Measurements from ENCODE around the gene RBM19.
"Not testable (repeated sequence)": the region's sequence is repeated elsewhere in the genome, so short reads cannot be mapped to it uniquely, and the experiment has no call there.

RBM19 gene

DNA sequence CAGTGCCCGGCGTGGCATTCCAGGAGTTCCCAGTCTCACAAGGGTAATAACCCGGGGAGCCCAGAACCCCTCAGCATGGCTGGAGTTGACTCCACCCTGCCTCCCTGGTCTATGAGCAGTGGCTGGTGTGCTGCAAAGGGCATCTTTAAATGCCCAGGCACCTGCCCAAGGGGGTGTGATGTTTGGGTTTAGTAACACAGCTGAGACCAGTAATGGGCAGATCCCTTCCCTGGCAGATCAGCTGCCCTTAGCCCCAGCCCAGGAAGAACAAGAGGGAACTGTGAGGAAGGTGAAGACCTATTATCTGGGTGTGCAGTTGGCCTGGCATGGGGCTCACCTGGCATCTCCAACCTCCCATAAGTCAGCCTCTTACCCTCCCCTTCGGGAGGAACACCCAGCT is 35.9 kb downstream of the RBM19 start:
- DNase-seq, result no peak

DNA sequence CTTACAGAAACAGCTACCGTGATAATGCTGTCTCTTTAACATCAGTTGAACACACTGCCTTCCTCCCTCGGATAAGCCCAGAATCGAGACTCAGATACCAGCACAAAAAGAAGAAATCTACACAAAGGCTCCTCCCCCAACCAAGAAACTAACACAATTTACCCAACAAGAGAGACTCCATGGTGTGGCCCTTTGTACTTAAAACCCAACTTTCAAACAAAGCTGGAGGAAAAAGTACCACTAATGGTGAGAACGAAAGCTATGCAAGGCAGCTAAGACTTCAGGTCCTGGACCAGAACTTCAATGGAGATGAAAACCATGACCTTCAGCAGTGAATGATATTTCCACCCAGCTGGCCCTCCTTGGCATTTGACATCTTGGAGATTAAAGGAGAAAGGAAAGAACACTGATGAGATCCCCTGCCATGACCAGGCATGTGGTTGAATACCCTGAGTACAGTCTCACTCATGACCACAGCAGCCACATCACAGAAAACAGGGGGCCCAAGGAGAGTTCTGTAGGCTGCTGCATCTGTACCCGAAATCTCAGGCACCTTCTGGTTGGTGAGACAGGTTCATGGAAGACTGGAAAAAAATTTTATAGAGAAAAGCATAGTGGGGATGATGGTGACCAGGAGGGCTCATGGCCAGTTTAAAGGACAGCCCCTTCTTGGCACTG is 36.7 kb downstream of the RBM19 start:
- DNase-seq, result no peak

DNA sequence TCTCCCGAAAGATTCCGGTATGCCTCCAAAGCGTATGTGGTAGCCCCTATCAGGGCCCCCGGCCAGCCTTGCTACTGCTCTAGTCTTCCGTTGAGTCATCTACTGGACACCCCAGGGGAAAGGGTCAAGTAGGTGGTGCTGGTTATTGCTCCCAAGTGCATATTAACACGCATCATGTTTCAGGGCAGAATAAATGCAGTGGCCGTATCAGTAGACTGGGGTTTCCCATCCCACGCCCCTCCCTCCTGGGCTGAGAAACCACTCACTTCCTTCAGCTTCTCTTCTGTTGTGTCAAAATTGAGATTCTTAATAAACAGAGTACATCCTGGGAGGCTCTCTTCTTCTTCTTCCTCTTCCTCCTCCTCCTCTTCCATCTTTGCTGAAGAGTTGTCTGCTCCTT is 39.3 kb downstream of the RBM19 start:
- no peak for DNase-seq

DNA sequence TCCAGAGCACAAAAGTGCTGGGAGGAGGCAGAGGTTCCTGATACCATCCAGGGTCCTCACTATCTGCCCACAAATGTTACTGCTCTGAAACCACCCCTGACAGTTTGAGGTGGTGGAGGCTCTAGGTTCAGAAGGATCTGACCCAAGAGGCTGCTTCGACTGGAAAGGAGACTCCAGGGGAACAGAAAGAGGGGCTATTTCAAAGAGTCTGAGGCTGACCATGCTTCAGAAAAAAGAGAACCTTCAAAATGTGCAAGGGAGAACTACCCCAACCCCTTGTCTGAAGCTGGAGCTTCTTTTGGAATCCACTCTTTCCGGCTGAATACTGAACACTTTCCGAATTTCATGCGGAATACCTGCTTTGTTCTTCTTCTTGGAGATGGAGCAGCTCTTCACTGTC is 41.8 kb downstream of the RBM19 start:
- no peak for DNase-seq

DNA sequence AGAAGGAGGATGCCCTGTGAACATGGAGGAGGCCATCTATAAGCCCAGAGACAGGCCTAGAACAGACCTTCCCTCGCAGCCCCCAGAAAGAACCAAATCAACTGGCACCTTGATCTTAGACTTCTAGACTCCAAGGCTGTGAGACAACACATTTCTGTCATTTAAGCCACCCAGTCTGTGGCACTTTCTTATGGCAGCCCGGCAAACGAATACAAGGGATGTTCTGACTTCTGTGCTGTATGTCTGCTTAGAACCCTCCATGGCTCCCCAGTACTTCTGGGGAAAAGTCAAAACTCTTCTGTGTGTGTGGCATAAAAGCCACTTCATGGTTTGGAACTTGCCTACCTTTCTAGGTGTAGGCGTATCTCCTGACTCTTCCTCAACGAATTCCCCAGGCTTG is 42.9 kb downstream of the RBM19 start:
- no peak for DNase-seq

DNA sequence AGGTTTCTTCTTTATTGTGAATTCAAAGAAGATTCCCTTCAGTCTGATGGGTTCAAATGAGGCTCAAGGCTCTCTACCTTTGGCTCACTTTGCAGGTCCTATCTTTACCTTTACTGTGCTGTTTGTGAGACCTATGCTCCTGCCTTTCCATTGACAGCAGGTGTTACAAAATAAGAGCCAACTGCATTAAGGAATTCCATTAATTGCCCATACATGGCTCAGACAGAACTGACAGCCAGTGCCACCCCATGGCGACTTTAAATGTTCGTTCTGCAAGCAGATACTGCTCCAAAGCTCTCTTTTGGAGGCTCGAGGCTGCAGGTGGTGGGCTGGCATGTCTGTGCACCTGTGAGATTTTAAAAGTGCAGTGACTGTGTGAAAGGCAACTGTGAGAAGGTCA is 44.7 kb downstream of the RBM19 start:
- no peak for DNase-seq

DNA sequence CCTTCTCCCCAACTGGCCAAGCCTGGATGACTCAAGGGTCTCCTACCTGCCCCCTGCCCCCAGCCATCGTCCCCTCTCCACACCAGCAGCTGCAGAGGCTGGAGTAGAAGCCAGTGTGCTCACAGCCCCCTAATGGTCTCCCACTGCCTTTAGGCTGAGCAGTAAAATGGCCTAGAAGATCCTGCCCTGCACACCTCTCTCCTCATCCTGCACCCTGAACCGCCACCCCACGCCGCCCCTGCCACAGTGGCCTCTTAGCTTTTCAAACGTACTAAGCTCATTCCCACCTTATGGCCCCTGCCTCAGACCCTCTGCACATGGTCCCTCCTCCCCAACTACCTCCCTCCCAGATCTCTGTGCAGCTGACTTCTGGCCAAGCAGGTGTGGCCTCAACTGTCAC is 46.3 kb downstream of the RBM19 start:
- no peak for DNase-seq

DNA sequence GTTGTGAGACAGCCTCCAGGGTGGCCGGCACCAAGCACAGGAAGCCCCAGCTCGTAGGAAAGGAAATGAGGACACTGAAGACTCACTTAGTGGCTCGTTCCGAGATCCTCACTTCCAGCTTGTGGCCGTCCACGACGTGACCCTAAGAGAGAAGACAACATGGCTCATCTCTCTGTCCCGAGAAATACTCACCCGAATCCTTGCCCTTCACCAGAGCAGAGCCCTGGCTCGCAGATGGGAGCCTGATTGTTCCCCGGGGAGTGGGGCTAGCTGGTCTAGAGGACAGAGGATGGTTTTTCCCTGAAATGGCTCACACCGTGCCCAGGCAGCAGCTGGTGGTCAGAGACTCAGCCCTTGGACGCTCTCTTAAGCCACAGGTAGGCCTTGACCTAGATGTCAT is 47.8 kb downstream of the RBM19 start:
- no peak for DNase-seq

DNA sequence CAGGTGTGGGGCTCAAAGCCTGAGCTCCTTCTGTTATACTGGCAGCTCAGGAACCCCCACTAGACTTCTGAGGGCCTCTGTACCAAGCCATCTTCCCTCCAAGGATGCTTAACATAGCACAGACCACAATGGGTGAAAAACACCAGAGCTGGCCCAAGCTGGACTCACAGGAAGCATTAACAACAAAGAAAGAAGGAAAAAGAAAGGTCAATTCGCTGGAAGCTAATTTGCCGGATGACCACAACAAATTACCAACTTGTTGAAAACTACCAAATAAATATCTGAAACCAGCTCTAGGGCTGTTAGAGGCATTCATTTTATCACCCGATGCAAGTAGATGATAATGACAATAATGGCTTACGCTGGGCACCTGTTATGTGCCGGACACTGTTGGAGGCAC is 48.7 kb downstream of the RBM19 start:
- DNase-seq, result no peak

DNA sequence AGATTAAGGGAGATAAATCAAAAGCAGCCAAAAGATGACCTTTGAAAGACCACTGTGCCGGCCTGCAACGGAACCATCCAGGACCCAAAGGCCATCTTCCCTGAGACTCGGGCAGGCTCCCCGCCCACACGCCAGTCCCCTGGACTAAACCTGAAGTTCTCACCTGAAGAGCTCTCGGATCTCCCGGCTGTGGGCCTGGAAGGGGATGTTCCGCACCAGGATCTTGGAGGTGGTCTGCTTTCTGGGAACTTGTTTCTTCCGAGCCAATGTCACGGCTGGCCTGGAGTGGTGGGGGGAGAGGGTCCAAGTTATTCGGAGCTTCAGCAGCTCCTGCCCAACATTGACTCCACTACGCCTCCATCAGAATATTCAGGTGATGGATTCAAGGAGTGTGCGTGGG is 51.3 kb downstream of the RBM19 start:
- no peak for DNase-seq

DNA sequence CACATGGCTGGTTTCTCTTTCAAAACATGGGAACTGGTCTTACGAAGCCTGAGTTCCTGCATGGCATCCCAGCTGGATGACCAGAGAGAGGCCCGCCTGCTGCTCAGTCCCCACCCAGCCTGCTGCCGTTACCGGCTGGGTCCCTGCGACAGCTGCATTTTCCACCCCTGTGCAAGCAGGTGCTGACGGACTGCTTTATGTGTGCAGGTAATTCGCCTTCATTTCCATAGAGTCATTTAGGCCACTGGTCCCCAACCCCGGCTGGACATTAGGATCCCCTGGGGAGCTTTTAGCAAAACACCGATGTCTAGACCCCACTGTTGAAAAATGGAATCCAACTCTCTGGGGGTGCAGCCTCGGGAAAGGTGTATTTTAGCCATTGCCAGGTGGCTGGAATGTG is 51.9 kb downstream of the RBM19 start:
- DNase-seq, result no peak

DNA sequence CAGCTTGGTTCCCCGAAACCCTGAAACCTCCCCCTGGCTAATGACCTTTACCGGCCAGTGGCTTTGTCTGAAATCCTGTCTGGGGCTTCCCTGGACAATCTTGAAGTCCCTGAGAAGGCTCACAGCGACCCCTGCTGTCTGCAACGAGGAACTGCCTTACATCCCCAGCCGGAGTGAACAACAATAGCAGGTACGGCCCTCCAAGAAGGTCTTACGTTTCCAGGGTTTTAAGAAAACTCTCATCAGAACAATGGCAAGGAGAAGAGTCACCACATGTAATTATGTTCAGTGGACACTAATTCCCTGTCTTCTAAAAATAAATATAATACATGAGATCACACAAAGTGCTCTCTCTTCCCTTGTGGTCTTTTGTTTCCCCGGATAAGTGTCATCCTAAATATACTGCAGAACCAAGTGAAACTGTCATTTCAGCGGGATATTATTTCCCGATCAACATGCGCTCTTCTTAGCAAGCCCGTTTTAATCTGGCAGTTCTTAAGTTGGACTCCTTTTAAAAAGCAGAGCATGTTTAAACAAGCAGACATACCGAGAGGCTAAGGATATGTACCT is 53.3 kb downstream of the RBM19 start:
- DNase-seq, result peak; percentile 68

DNA sequence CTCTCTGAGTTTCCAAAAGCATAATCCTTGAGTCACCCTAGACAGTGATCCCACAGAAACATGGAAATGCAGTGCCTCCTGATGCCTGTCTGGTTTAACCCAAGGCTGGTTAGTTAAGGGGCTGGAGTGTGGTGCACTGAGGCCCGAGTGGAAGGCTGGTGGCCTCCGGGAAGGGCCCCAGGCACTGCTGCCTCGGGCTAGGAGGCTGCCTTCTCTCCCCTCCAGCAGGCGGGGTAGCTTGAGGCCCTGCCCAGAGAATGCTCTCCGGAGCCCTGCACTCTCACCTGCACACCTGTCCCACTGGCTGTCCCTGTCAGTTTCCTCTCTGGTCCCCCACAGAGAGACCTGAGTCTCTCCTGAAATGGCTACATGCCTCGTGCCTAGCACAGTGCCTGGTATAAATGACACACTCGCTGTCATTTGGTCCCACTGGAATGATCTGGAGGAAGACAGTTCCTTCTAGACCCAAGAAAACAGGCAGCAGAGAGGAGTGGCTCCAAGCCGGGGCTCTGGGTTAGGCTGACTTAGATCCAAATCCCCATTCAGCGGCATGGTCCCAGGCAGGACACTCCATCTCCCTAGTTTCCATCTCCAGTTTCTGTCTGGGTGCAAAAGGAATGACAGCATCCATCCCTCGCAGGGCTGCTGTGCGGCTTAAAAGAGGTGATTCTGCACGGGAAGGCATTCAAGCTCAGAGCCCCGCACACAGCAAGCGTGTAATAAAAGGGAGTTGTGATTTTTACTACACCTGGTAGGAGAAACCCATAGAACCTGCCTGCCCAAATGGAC is 54.0 kb downstream of the RBM19 start:
- no peak for DNase-seq

DNA sequence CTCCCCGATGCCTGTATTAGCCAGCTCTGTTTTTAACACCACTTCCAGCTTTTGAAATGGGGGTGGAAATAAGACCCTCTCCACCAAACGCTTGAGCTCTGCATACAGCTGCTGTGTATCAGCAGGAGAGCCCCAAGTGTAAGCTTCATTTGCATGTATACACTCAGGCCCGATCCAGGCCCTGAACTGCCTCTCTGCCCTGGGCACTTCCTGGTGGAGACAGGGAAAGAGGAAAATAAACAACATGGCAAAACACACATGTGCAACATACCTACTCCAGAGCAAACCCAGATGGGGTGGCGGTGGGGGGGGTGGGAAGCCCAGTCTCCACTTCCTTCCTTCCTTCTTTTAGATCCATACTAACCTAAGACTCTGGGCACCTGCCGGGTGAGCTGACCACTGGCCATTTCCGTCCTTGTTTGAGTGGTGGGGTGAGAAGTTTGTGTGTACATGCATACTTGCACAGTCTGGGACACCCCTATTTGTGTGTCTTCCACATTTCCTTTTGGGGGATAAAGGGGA is 55.3 kb downstream of the RBM19 start:
- DNase-seq, result no peak

DNA sequence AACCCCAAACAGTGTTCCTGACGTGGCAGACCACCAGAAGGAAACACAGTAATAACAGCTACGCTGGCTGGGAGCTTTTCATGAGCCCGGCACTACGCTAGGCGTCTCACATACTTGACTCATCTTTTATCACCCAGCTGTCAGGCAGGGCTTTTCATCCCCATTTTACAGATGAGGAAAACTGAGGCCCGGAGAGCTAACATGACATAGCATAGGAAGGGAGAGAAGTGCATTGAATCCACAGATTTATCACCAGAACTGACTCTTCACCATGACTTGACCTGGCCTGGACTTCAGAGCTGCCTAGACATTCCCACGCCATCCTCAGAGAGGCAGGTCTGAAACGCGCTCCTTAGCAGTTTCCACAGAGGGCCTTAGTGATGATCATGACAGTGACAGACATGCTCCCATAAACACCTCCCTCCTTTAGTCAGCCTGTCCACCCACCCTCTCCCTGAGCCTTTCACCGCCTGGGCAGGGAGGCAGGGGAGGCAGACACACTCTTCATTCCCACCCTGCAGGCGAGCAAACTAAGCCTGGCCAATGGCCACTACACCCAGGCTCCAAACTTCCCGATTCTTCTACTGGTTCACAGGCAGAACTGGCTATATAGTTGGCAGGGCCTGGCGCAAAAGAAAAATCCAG is 56.2 kb downstream of the RBM19 start:
- DNase-seq, result no peak

DNA sequence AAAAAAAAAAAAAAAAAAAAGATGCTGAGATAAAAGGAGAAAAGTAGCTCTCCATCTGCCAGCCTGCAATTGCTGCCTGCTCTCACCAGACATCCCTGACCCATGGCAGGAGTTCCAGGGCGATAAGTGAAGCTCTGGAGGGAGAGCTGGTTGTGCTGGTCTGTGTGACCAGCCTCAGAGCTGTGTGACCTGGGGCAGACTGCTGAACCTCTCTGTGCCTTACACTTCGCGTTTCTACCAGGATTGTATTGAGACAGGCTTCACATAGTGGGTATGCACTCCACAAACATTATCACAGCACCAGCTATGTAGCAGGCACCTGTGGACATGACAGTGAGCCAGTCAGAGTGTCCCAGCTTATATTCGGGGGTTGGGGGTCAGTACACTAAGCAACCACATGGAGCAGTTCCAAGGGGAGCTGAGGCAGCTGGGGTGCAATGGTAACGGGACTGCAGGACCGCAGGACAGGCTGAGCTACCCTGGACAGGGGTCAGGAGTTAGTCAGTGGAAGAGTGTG is 57.5 kb downstream of the RBM19 start:
- DNase-seq, result no peak

DNA sequence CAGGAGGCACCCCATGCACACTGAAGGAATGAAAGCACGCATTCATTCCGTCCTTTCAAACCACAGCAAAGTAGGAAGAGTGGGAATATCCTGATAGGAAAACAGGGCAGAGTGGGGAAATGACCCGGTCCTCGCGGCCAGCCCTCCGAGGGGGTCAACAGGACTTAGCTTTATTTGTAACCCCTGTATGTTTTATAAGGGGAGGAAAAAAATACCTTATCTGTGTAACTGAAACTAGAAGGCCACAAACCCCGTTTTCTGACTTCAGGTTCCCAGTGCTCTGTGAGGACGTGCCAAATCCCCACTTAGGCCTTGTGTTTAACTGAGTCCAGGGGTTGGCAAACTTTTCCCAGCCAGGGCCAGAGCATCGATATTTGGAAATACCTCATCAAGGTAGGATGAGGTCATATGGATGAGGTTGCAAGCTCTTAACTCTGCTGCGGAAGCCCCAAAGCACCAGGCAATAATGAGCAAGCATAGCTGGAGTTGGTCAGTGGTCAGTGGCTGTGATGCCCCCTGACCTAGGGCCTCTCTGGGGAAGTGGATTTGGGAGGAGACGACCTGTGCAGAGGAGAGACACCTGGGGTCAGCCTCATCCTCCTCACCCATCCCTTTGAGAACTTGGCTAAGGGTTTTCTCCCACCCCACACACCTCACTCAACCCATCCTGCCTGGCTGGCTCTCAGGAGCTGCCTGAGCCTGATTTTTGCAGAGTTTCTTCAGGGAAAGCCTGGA is 58.5 kb downstream of the RBM19 start:
- no peak for DNase-seq

DNA sequence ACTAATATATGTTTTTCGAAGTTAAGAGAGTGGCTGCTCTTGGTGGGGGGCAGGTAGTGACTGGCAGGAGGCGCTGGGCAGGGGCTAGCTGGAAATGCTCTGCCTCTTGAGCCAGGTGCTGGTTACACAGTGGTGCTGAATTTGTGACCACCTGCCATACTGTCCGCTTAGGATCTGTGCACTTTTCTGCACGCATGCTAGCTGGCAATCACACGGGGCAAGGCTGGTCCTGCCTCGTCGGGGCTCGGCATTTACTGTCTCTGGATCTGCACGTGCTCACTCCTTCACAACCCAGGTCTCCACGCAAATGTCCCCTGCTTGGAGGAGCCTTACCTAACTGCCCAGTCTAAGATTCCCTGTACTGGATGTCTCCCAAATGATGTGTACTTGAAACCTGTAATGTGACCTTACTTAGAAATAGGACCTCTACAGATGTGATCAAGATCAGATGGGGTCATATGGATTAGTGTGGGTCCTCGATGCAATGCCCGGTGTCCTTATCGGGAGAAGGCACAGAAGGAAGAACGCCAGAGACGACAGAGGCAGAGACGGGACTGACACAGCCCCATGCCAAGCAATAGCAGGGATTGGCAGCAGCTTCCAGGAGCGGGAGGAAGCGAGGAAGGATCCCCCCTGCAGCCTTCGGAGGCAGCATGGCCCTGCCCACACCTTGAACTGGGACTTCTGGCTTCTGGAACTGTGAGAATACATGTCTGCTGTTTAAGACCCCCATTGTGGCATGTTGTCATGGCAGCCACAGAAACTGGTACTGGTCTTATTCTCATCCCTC is 59.5 kb downstream of the RBM19 start:
- no peak for DNase-seq

DNA sequence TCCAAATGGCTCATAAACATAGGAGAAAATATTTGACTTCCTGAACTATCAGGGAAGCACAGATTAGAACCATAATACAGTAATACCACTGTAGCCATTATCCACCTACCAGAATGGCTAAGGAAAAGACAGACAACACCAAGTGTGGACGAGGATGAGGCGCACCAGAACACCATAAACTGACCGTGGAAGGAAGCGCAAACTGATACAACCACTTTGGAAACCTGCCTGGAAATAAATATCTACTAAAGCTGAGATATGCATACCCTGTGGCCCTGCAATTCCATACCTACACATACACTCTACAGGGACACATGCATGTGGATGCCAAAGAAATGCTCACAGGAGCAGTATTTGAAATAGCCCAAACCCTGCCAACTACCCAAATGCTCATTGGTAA is 60.3 kb downstream of the RBM19 start:
- no peak for DNase-seq

DNA sequence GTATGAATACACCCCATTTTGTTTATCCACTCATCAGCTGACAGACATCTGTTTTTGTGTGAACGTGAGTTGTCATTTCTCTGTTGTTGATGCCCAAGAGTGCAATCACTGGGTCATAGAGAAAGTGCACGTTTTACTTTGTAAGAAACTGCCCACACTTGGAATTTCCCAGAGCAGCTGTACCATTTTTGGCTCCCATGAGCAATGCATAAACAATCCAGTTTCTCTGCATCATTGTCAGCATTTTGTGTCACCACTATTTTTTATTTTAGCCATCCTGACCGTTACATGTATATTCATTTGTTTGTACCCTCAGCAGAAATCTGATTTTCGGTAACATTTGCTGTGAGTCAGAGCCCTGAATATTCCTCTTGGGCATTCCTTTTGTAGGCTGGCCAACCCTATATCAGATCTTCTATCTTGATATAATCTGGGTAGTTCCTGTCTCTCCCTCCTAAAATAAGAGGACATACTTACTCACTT is 62.7 kb downstream of the RBM19 start:
- DNase-seq, result no peak

DNA sequence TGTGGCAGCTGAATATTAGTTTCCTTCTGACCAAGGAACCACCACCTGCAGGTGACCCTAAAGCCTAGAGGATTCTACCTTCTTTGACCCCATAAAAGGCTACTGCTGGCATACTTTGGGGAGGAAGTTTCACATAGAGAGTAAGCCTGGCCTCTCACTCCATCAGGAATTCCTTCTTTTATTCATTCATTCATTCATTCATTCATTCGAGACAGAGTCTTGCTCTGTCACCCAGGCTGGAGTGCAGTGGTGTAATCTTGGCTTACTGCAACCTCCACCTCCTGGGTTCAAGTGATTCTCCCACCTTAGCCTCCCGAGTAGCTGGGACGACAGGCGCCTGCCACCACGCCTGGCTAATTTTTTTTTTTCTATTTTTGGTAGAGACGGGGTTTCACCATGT is 64.8 kb downstream of the RBM19 start:
- not testable (repeated sequence) for DNase-seq

DNA sequence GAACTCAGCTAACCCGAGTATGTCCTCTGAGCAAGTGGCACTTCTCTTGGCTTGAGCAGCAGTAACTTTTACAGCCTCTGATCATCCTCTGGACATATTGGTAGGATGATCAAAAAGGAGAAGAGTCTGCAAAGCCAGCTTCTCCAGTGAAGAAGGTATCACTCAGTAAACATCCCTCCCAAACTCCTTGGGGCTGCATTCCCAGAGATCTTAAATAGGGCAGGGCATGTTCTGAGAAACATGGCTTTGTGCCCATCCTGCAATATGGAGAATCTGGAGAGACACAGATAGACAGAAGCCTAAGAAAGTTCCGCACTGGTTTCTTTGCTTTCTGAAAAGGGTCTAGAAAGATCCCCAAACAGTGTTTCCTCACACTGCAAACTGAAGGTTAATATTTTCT is 65.4 kb downstream of the RBM19 start:
- DNase-seq, result no peak

All from right hindlimb (tissue), 1 donor.